K562 (cell line): ENCODE measurements around the gene SLC35A4. TPM values are rescaled to one million over a fixed set of nuclear protein-coding genes. Genes with fewer than 3 reads are reported as not detected.

Experiments used
- CREM ChIP-seq: IDR thresholded peaks from 2 replicates; pipeline ENCODE4 v1.6.1; 2014; ENCODE audit warnings: antibody characterized with exemption, low read depth
- ELK3 ChIP-seq: fragments of 450-650 bp; formaldehyde crosslinking; IDR thresholded peaks from 2 replicates; pipeline ENCODE4 v1.4.0; 2020; ENCODE audit warnings: mild to moderate bottlenecking
- FOS ChIP-seq: IDR thresholded peaks from 3 replicates; pipeline ENCODE4 v1.6.1; 2011; ENCODE audit not compliant: insufficient read length; ENCODE audit errors: extremely low read depth
- GATAD2B ChIP-seq: fragments of 450-650 bp; IDR thresholded peaks from 2 replicates; pipeline ENCODE4 v1.6.1; 2017; ENCODE audit warnings: mild to moderate bottlenecking, borderline replicate concordance
- HMGXB4 ChIP-seq: sonication (generic); formaldehyde crosslinking; IDR thresholded peaks from 2 replicates; pipeline ENCODE4 v1.8.1; 2023; ENCODE audit warnings: mild to moderate bottlenecking, missing genetic modification reagents
- KDM1A ChIP-seq, 2 experiments: fragments of 450-650 bp; IDR thresholded peaks; 2 replicates each; pipeline ENCODE4 v1.6.1; 2016; ENCODE audit warnings: mild to moderate bottlenecking in 2 of 2
- MAFK ChIP-seq: IDR thresholded peaks from 2 replicates; pipeline ENCODE4 v1.6.1; 2011; ENCODE audit warnings: low read length, improper control_type of control experiment
- MTA3 ChIP-seq: fragments of 450-650 bp; formaldehyde crosslinking; IDR thresholded peaks from 2 replicates; pipeline ENCODE4 v1.6.1; 2017; ENCODE audit warnings: mild to moderate bottlenecking, borderline replicate concordance
- MTF1 ChIP-seq: fragments of 250-450 bp; sonication (Bioruptor Pico); IDR thresholded peaks from 2 replicates; pipeline ENCODE4 v1.9.0; 2021; ENCODE audit warnings: moderate library complexity, mild to moderate bottlenecking, inconsistent platforms, borderline replicate concordance
- NFXL1 ChIP-seq: fragments of 450-650 bp; formaldehyde crosslinking; IDR thresholded peaks from 2 replicates; pipeline ENCODE4 v1.4.0; 2021; ENCODE audit warnings: mild to moderate bottlenecking
- RBFOX2 ChIP-seq: fragments of 200-400 bp; formaldehyde crosslinking; IDR thresholded peaks from 2 replicates; pipeline ENCODE4 v1.6.1; 2017; ENCODE audit warnings: low read depth, mild to moderate bottlenecking, low read length, moderate library complexity
- SNIP1 ChIP-seq: fragments of 450-650 bp; IDR thresholded peaks from 2 replicates; pipeline ENCODE4 v1.7.1; 2017; ENCODE audit warnings: low read depth, mild to moderate bottlenecking
- SRSF1 ChIP-seq: fragments of 200-400 bp; formaldehyde crosslinking; IDR thresholded peaks from 2 replicates; pipeline ENCODE4 v1.6.1; 2017; ENCODE audit warnings: mild to moderate bottlenecking, low read depth, low read length, moderate library complexity
- YY1 ChIP-seq, 3 experiments: IDR thresholded peaks; 2 replicates each; pipeline ENCODE4 v1.6.1; 2011; ENCODE audit warnings: low read length in 2 of 3, mild to moderate bottlenecking in 2 of 3, moderate library complexity in 2 of 3, borderline replicate concordance in 1 of 3, control low read depth in 1 of 3, low read depth in 1 of 3; ENCODE audit not compliant: insufficient read depth in 3 of 3, insufficient replicate concordance in 2 of 3, control insufficient read depth in 1 of 3, insufficient read length in 1 of 3; ENCODE audit errors: extremely low read depth in 1 of 3
- ZNF217 ChIP-seq: sonication (generic); formaldehyde crosslinking; IDR thresholded peaks from 2 replicates; pipeline ENCODE4 v1.8.0; 2022; ENCODE audit warnings: mild to moderate bottlenecking, missing genetic modification reagents
- ZNF445 ChIP-seq: fragments of 250-450 bp; sonication (Bioruptor Pico); IDR thresholded peaks from 2 replicates; pipeline ENCODE4 v1.4.0; 2020; ENCODE audit warnings: low read depth, mild to moderate bottlenecking, moderate library complexity
- ZNF609 ChIP-seq: sonication (generic); formaldehyde crosslinking; IDR thresholded peaks from 2 replicates; pipeline ENCODE4 v1.8.1; 2023; ENCODE audit warnings: missing genetic modification reagents, mild to moderate bottlenecking, borderline replicate concordance
- ZNF644 ChIP-seq: fragments of 200-800 bp; sonication (Bioruptor generic); IDR thresholded peaks from 2 replicates; pipeline ENCODE4 v1.6.1; 2016; ENCODE audit warnings: low read depth, missing genetic modification characterization, missing compliant biosample characterization
- ZNF76 ChIP-seq: fragments of 250-450 bp; sonication (Bioruptor Pico); IDR thresholded peaks from 2 replicates; pipeline ENCODE4 v1.4.0; 2020; ENCODE audit warnings: mild to moderate bottlenecking, moderate library complexity, borderline replicate concordance
- polyA plus RNA-seq, 8 experiments: library from polyadenylated mRNA; depleted of rRNA in 4 of 8; stranded (reverse) in 5 of 8; unstranded in 3 of 8; fragments of >200 nt; fragmentation: Nextera tagmentation in 2 of 8; fragmentation: Illumina TruSeq in 1 of 8; extraction: Ambion mirVana in 2 of 8; extraction: Trizol in 1 of 8; gene quantifications; 2 replicates each; pipeline versions ENCODE4 v1.2.1 to v1.2.3, GENCODE V29; 2011 to 2014; ENCODE audit warnings: inconsistent platforms in 1 of 8, missing spikeins in 1 of 8
- total RNA-seq, 7 experiments: library from RNA; depleted of rRNA in 6 of 7; stranded (reverse); fragments of >200 nt in 6 of 7; fragmentation: Illumina TruSeq in 2 of 7; extraction: Trizol in 2 of 7; gene quantifications; 2 replicates each; pipeline versions ENCODE4 v1.2.1 to v1.2.3, GENCODE V29; 2011 to 2021; ENCODE audit warnings: low replicate concordance in 1 of 7

The SLC35A4 gene
- total and polyA plus RNA-seq, 9 of the 15 experiments (the other 6 are each of a cell fraction or from before 2014, with no cell fraction given) = 21.8 to 171 (median 42.5) TPM

GRCh38 chr5:140564196-140565023 is at the start of gene SLC35A4, which contains the start of gene APBB3 (continued):
- TF ChIP-seq HMGXB4 (CRISPR knock-in tag) (no peak), ZNF445 (CRISPR knock-in tag) (no peak), ELK3 (CRISPR knock-in tag) (no peak), YY1 (IDR thresholded peaks at IDR 0.05; ENCODE audit: borderline replicate concordance in 1 of 3, control insufficient read depth in 1 of 3, extremely low read depth in 1 of 3, insufficient read depth in 3 of 3, insufficient read length in 1 of 3, insufficient replicate concordance in 2 of 3, low read depth in 1 of 3, low read length in 2 of 3) (peak; percentile 91 to 99 (median 98)), SRSF1 (no peak), KDM1A (IDR thresholded peaks at IDR 0.05) (no peak), MTF1 (no peak), ZNF76 (CRISPR knock-in tag) (no peak), NFXL1 (CRISPR knock-in tag) (no peak), RBFOX2 (peak; percentile 99), MTA3 (peak; percentile 98), MAFK (peak; percentile 30; the same call in 1 of the 2 replicates), ZNF644 (tag) (no peak), SNIP1 (no peak), GATAD2B (peak; percentile 100), FOS (no peak), ZNF609 (CRISPR knock-in tag) (peak; percentile 70; the same call in 1 of the 2 replicates), ZNF217 (CRISPR knock-in tag) (no peak), CREM (peak; percentile 99)
